T-helper 1 cell (primary cell): ENCODE data around the gene AGBL4.

Experiments
- DNase-seq, 5 donors: peaks; one replicate each; pipeline ENCODE4 v3.0.0-alpha.2; 2012 to 2020

Gene AGBL4

GRCh38 chr1:48939828-48940227 lies 1083.9 kb downstream of the AGBL4 start:
- no peak for DNase-seq

GRCh38 chr1:48939042-48939441 lies 1084.7 kb downstream of the AGBL4 start:
- no peak for DNase-seq

- no peak for DNase-seq
These were observed 1086.0 kb downstream of the AGBL4 start for GRCh38 chr1:48937732-48938131.

- DNase-seq = no peak
These were observed 1087.3 kb downstream of the AGBL4 start for GRCh38 chr1:48936436-48936835.

- no peak for DNase-seq
These were observed 1091.4 kb downstream of the AGBL4 start for GRCh38 chr1:48932366-48932765.

- DNase-seq = no peak
These were observed 1092.1 kb downstream of the AGBL4 start for GRCh38 chr1:48931506-48932192.

GRCh38 chr1:48930011-48930410 lies 1093.7 kb downstream of the AGBL4 start:
- DNase-seq = no peak

- no peak for DNase-seq
These were observed 1099.7 kb downstream of the AGBL4 start for GRCh38 chr1:48924099-48924498.

- no peak for DNase-seq
These were observed 1100.6 kb downstream of the AGBL4 start for GRCh38 chr1:48923116-48923515.

- DNase-seq = no peak
These were observed 1102.9 kb downstream of the AGBL4 start for GRCh38 chr1:48920851-48921250.

- DNase-seq = no peak
These were observed 1105.7 kb downstream of the AGBL4 start for GRCh38 chr1:48917901-48918603.

GRCh38 chr1:48917070-48917454 lies 1106.7 kb downstream of the AGBL4 start:
- no peak for DNase-seq

- no peak for DNase-seq
These were observed 1107.4 kb downstream of the AGBL4 start for GRCh38 chr1:48916130-48917069.

- DNase-seq = no peak
These were observed 1115.1 kb downstream of the AGBL4 start for GRCh38 chr1:48908606-48909005.

GRCh38 chr1:48906729-48907128 lies 1117.0 kb downstream of the AGBL4 start:
- DNase-seq = no peak

- no peak for DNase-seq
These were observed 1117.6 kb downstream of the AGBL4 start for GRCh38 chr1:48906164-48906563.

GRCh38 chr1:48903291-48903690 lies 1120.5 kb downstream of the AGBL4 start:
- DNase-seq = no peak

- no peak for DNase-seq
These were observed 1124.9 kb downstream of the AGBL4 start for GRCh38 chr1:48898894-48899293.

GRCh38 chr1:48889615-48890014 lies 1134.1 kb downstream of the AGBL4 start:
- no peak for DNase-seq

GRCh38 chr1:48889082-48889481 lies 1134.7 kb downstream of the AGBL4 start:
- no peak for DNase-seq

GRCh38 chr1:48887796-48888195 lies 1136.0 kb downstream of the AGBL4 start:
- no peak for DNase-seq

GRCh38 chr1:48882020-48882419 lies 1141.7 kb downstream of the AGBL4 start:
- no peak for DNase-seq

- DNase-seq = no peak
These were observed 1145.4 kb downstream of the AGBL4 start for GRCh38 chr1:48878191-48878940.
